Activated CD4-positive, alpha-beta T cell treated with anti-CD3 and anti-CD28 coated beads for 36 hours (primary cell): ENCODE results near the gene CIAO1. TPM values are rescaled to one million over a fixed set of nuclear protein-coding genes. Genes with fewer than 3 reads are reported as not detected.

ENCODE experiments used
- ATAC-seq: fragments of 200-7000 bp; cut with Tn5 transposase; one replicate; pipeline ENCODE4 v1.10.0; 2021; ENCODE audit warnings: mild to moderate bottlenecking, moderate library complexity
- CTCF ChIA-PET: fragments of 350-600 bp; sonication (Branson Sonifier 250); formaldehyde crosslinking; loops from one replicate; lab custom pipeline; 2021; ENCODE audit warnings: antibody characterized with exemption; lab: Charles Lee
- POLR2A ChIA-PET: fragments of 350-600 bp; sonication (Branson Sonifier 250); formaldehyde crosslinking; loops from one replicate; lab custom pipeline; 2021; ENCODE audit warnings: antibody characterized with exemption, inconsistent platforms; lab: Charles Lee
- DNase-seq: peaks from one replicate; pipeline ENCODE4 v3.0.0-alpha.2; 2020
- H3K27ac Mint-ChIP-seq: one replicate; pipeline ENCODE4 v1.8.0; 2021; ENCODE audit warnings: mixed read lengths
- H3K27me3 Mint-ChIP-seq: one replicate; pipeline ENCODE4 v1.8.0; 2021; ENCODE audit warnings: mixed read lengths
- H3K36me3 Mint-ChIP-seq: one replicate; pipeline ENCODE4 v1.8.0; 2021; ENCODE audit warnings: low read depth, mixed read lengths
- H3K4me1 Mint-ChIP-seq: one replicate; pipeline ENCODE4 v1.8.0; 2021; ENCODE audit warnings: mixed read lengths
- H3K4me3 Mint-ChIP-seq: one replicate; pipeline ENCODE4 v1.8.0; 2021; ENCODE audit warnings: mild to moderate bottlenecking, moderate library complexity, mixed read lengths
- H3K9me3 Mint-ChIP-seq: one replicate; pipeline ENCODE4 v1.8.0; 2021; ENCODE audit warnings: low read depth, mixed read lengths
- intact Hi-C, 2 experiments: fragments of 100-400 bp; cut with DNase I in 1 of 2; cut with micrococcal nuclease in 1 of 2; formaldehyde crosslinking; loops; one replicate each; pipeline versions ENCODE4 v1.14.2 to v1.15.1; 2022 to 2024; cut with DNase I, micrococcal nuclease
- total RNA-seq, 2 experiments: library from RNA; stranded (reverse); gene quantifications; one replicate each; pipeline ENCODE4 v1.2.3, GENCODE V29; 2021

CIAO1 gene
- total RNA-seq, 2 experiments from 2014 or later, result 72.1 to 77.6 TPM

GRCh38 chr2:96308248-96308647 is 42.2 kb downstream of the CIAO1 start:
- Mint-ChIP-seq H3K27ac (no peak overlapping the region), H3K36me3 (peaks cover 17% of the 10 kb centered on the region), H3K9me3 (no peaks in the 10 kb centered on the region), H3K4me1 (peaks cover 26% of the 10 kb centered on the region), H3K4me3 (no peak overlapping the region), H3K27me3 (no peaks in the 10 kb centered on the region)
- CTCF ChIA-PET, result no interaction called here
- intact Hi-C loops, result loop anchor here in 1 of 2 experiments (5.0 kb wide), 1 partner anchor 161 kb away; the partner anchor contains the start of gene DUSP2
- DNase-seq (no peak), ATAC-seq (no peak)
- POLR2A ChIA-PET, result no interaction called here

- no peak for ATAC-seq
- ChIA-PET POLR2A (no interaction called here), CTCF (interaction anchor here (0.5 to 0.7 kb wide), 3 partner anchors 48 to 252 kb away, joined by 3 read pairs; no protein-coding TSS in a partner anchor)
- intact Hi-C loops, result no loop called here
- H3K9me3 Mint-ChIP-seq, result no peaks in the 10 kb centered on the region
- H3K27ac Mint-ChIP-seq, result no peak overlapping the region
- DNase-seq, result no peak
- no peaks in the 10 kb centered on the region for H3K27me3 Mint-ChIP-seq
- H3K36me3 Mint-ChIP-seq, result no peaks in the 10 kb centered on the region
- no peak overlapping the region for H3K4me3 Mint-ChIP-seq
- peaks cover 34% of the 10 kb centered on the region for H3K4me1 Mint-ChIP-seq
Observed at GRCh38 chr2:96315005-96315399, 49.0 kb downstream of the CIAO1 start.

GRCh38 chr2:96315400-96316071 is 49.5 kb downstream of the CIAO1 start:
- peak overlapping the region; percentile 41 for H3K4me3 Mint-ChIP-seq
- peak; percentile 41 for DNase-seq
- CTCF ChIA-PET, result interaction anchor here (0.5 to 1.0 kb wide), 4 partner anchors 48 to 251 kb away, joined by 3 read pairs; no protein-coding TSS in a partner anchor

GRCh38 chr2:96316999-96317398 is 51.0 kb downstream of the CIAO1 start:
- Mint-ChIP-seq H3K27ac (no peak overlapping the region), H3K36me3 (no peaks in the 10 kb centered on the region), H3K4me3 (no peak overlapping the region), H3K4me1 (peaks cover 43% of the 10 kb centered on the region), H3K27me3 (peaks cover 3% of the 10 kb centered on the region), H3K9me3 (no peaks in the 10 kb centered on the region)
- ChIA-PET POLR2A (no interaction called here), CTCF (no interaction called here)
- DNase-seq (no peak), ATAC-seq (no peak)
- intact Hi-C loops, result no loop called here

More at GRCh38 chr2:96315400-96316071, 49.5 kb downstream of the CIAO1 start:
- ATAC-seq, result peak; percentile 64
- POLR2A ChIA-PET, result interaction anchor here (0.9 kb wide), 1 partner anchor 18 kb away, joined by 4 read pairs; no protein-coding TSS in a partner anchor
- Mint-ChIP-seq H3K27me3 (no peaks in the 10 kb centered on the region), H3K27ac (peak overlapping the region; percentile 82), H3K36me3 (no peaks in the 10 kb centered on the region), H3K9me3 (no peaks in the 10 kb centered on the region), H3K4me1 (peaks cover 39% of the 10 kb centered on the region)
- intact Hi-C loops, result no loop called here

DNA sequence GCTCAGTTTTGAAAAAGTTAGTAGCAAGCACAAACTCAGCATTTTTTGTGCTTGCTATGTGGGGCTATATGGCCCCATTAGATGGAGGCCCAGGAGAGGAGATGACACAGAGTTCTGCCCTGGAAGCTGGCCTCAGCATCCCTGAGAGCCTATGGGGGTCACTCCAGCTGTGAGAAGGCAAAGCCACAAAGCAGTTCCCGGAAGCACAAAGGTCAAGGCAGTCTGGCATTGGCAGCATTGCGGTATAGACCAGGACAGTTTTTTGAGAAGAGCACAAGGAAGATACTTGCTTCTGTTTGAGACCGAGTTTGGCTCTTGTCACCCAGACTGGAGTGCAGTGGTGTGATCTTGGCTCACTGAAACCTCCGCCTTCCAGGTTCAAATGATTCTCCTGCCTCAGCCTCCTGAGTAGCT is 51.6 kb downstream of the CIAO1 start:
- no peaks in the 10 kb centered on the region for H3K9me3 Mint-ChIP-seq
- intact Hi-C loops, result no loop called here
- H3K27ac Mint-ChIP-seq, result no peak overlapping the region
- H3K36me3 Mint-ChIP-seq, result no peaks in the 10 kb centered on the region
- H3K4me1 Mint-ChIP-seq, result peaks cover 43% of the 10 kb centered on the region
- ChIA-PET CTCF (no interaction called here), POLR2A (no interaction called here)
- H3K27me3 Mint-ChIP-seq, result peaks cover 3% of the 10 kb centered on the region
- no peak overlapping the region for H3K4me3 Mint-ChIP-seq
- ATAC-seq (no peak), DNase-seq (no peak)

GRCh38 chr2:96318723-96319122 is 52.7 kb downstream of the CIAO1 start:
- H3K27me3 Mint-ChIP-seq, result peaks cover 10% of the 10 kb centered on the region
- ATAC-seq (no peak), DNase-seq (no peak)
- CTCF ChIA-PET, result no interaction called here
- H3K9me3 Mint-ChIP-seq, result no peaks in the 10 kb centered on the region
- POLR2A ChIA-PET, result interaction anchor here (0.7 kb wide), 1 partner anchor 26 kb away, joined by 3 read pairs; no protein-coding TSS in a partner anchor
- no peaks in the 10 kb centered on the region for H3K36me3 Mint-ChIP-seq
- no peak overlapping the region for H3K27ac Mint-ChIP-seq
- H3K4me1 Mint-ChIP-seq, result peaks cover 49% of the 10 kb centered on the region
- no peak overlapping the region for H3K4me3 Mint-ChIP-seq
- intact Hi-C loops, result no loop called here

GRCh38 chr2:96319396-96319795 is 53.4 kb downstream of the CIAO1 start:
- Mint-ChIP-seq H3K4me1 (peaks cover 54% of the 10 kb centered on the region), H3K36me3 (no peaks in the 10 kb centered on the region), H3K27me3 (peaks cover 10% of the 10 kb centered on the region), H3K27ac (no peak overlapping the region), H3K4me3 (no peak overlapping the region), H3K9me3 (no peaks in the 10 kb centered on the region)
- DNase-seq, result no peak
- ChIA-PET POLR2A (no interaction called here), CTCF (interaction anchor here (1.2 kb wide), 1 partner anchor 8 kb away, joined by 3 read pairs; no protein-coding TSS in a partner anchor)
- ATAC-seq, result no peak
- intact Hi-C loops, result no loop called here

DNA sequence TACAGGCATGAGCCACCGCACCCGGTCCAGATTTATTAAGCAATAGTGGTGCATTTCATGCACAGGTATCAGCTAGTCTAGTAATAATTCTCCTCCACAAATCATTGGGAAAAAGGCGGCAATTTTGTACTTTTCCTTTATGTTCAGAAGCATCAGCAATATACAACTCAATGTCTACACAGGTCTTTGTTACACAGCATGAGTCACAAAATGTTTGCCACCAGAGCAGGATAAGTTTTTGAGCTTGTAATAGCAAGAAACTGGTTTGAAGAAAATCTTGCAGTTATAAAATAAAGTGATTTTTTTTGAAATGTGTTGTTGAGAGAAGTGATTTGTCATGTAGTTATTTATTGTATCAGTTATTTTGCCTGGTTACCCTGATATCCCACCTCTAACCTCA is 54.3 kb downstream of the CIAO1 start:
- ATAC-seq, result no peak

GRCh38 chr2:96320728-96321622 is 55.0 kb downstream of the CIAO1 start:
- Mint-ChIP-seq H3K9me3 (no peaks in the 10 kb centered on the region), H3K36me3 (peaks cover 4% of the 10 kb centered on the region), H3K27me3 (peaks cover 10% of the 10 kb centered on the region), H3K4me3 (peak overlapping the region; percentile 73), H3K4me1 (peaks cover 52% of the 10 kb centered on the region), H3K27ac (peak overlapping the region; percentile 63)
- intact Hi-C loops, result loop anchor here (1.0 to 5.0 kb wide), 6 partner anchors 14 to 216 kb away; partner anchors contain the start of genes DUSP2 (in 2 of the 2), NCAPH (in 2 of the 2), SNRNP200 (in 2 of the 2) and ARID5A (in 1 of the 2)
- DNase-seq, result peak; percentile 54
- CTCF ChIA-PET, result interaction anchor here (0.5 to 2.6 kb wide), 13 partner anchors 9 to 230 kb away, joined by 3 to 11 read pairs (median 3); partner anchors contain the start of gene SNRNP200
- ATAC-seq, result peak; percentile 10
- POLR2A ChIA-PET, result interaction anchor here (0.6 to 1.5 kb wide), 6 partner anchors 13 to 449 kb away, joined by 3 to 7 read pairs (median 6); partner anchors contain the start of genes NCAPH and SNRNP200

More for the DNA sequence above, 54.3 kb downstream of the CIAO1 start:
- no peak for DNase-seq
- intact Hi-C loops, result loop anchor here (1.0 to 5.0 kb wide), 3 partner anchors 112 to 217 kb away; partner anchors contain the start of genes DUSP2 (in 2 of the 2), ARID5A (in 1 of the 2) and STARD7 (in 1 of the 2)
- ChIA-PET POLR2A (interaction anchor here (0.6 to 1.5 kb wide), 5 partner anchors 14 to 455 kb away, joined by 3 to 6 read pairs (median 3); partner anchors contain the start of gene NCAPH), CTCF (interaction anchor here (0.7 to 2.6 kb wide), 11 partner anchors 9 to 189 kb away, joined by 3 to 11 read pairs (median 4); partner anchors contain the start of gene SNRNP200)
- no peaks in the 10 kb centered on the region for H3K9me3 Mint-ChIP-seq
- H3K27ac Mint-ChIP-seq, result no peak overlapping the region
- peaks cover under 1% of the 10 kb centered on the region for H3K36me3 Mint-ChIP-seq
- H3K4me3 Mint-ChIP-seq, result peak overlapping the region; percentile 73
- peaks cover 10% of the 10 kb centered on the region for H3K27me3 Mint-ChIP-seq
- H3K4me1 Mint-ChIP-seq, result peaks cover 57% of the 10 kb centered on the region
